Measurements from ENCODE around the gene NIPBL. TPM values are rescaled to one million over a fixed set of nuclear protein-coding genes. Genes with fewer than 3 reads are reported as not detected.
A peak's percentile ranks its signal among the peaks of the same experiment; 100 is the strongest.

The NIPBL gene
- total RNA-seq, 1 experiment from 2014 or later, result 48.3 TPM

- TF ChIP-seq JUN (CRISPR knock-in tag; IDR thresholded peaks at IDR 0.05), result no peak
- TF ChIP-seq TP53 (CRISPR knock-in tag; IDR thresholded peaks at IDR 0.05), result no peak
- no peak for TF ChIP-seq CBFB (CRISPR knock-in tag; IDR thresholded peaks at IDR 0.05; ENCODE audit: low read depth)
Measured at GRCh38 chr5:36936309-36936708, 59.7 kb downstream of the NIPBL start (continued).

GRCh38 chr5:36938129-36938528 is 61.6 kb downstream of the NIPBL start:
- DNase-seq (ENCODE audit: low spot score), result no peak
- no peaks in the 10 kb centered on the region for H3K9me3 Mint-ChIP-seq
- ChIA-PET POLR2A (no interaction called here), CTCF (no interaction called here)
- no peak overlapping the region for H3K4me3 Mint-ChIP-seq
- TF ChIP-seq TEAD4 (CRISPR knock-in tag; IDR thresholded peaks at IDR 0.05) (no peak), PRRX2 (CRISPR knock-in tag; IDR thresholded peaks at IDR 0.05) (no peak), CDX4 (CRISPR knock-in tag; IDR thresholded peaks at IDR 0.05; ENCODE audit: borderline replicate concordance) (no peak), ZNF532 (CRISPR knock-in tag; IDR thresholded peaks at IDR 0.05; ENCODE audit: borderline replicate concordance) (no peak), ATF3 (CRISPR knock-in tag; conservative IDR thresholded peaks at IDR 0.05) (no peak)
- no peak overlapping the region for H3K27ac Mint-ChIP-seq
- no peaks in the 10 kb centered on the region for H3K27me3 Mint-ChIP-seq (ENCODE audit: low read depth)
- no peaks in the 10 kb centered on the region for H3K36me3 Mint-ChIP-seq
- ATAC-seq, result no peak
- peaks cover 25% of the 10 kb centered on the region for H3K4me1 Mint-ChIP-seq

GRCh38 chr5:36939969-36940858 is 63.6 kb downstream of the NIPBL start:
- H3K9me3 Mint-ChIP-seq, result no peaks in the 10 kb centered on the region
- ChIA-PET CTCF (interaction anchor here (1.7 kb wide), 1 partner anchor 195 kb away, joined by 4 read pairs; no protein-coding TSS in a partner anchor), POLR2A (no interaction called here)
- no peak for DNase-seq (ENCODE audit: low spot score)
- ATAC-seq, result no peak
- H3K4me3 Mint-ChIP-seq, result no peak overlapping the region
- no peaks in the 10 kb centered on the region for H3K36me3 Mint-ChIP-seq
- peak overlapping the region; percentile 20; the same call in 1 of the 2 replicates for H3K27ac Mint-ChIP-seq
- no peaks in the 10 kb centered on the region for H3K27me3 Mint-ChIP-seq (ENCODE audit: low read depth)
- peaks cover 31% of the 10 kb centered on the region for H3K4me1 Mint-ChIP-seq
- TF ChIP-seq IRF2 (CRISPR knock-in tag; IDR thresholded peaks at IDR 0.05; ENCODE audit: borderline replicate concordance, low read depth) (no peak), ZBTB43 (CRISPR knock-in tag; IDR thresholded peaks at IDR 0.05) (no peak), E2F1 (CRISPR knock-in tag; IDR thresholded peaks at IDR 0.05) (no peak), SMAD4 (CRISPR knock-in tag; IDR thresholded peaks at IDR 0.05) (no peak), ATF1 (CRISPR knock-in tag; IDR thresholded peaks at IDR 0.05) (no peak), ZNF532 (CRISPR knock-in tag; IDR thresholded peaks at IDR 0.05; ENCODE audit: borderline replicate concordance) (no peak), NR3C1 (CRISPR knock-in tag; conservative IDR thresholded peaks at IDR 0.05; ENCODE audit: low read depth) (no peak), GABPB1 (CRISPR knock-in tag; IDR thresholded peaks at IDR 0.05) (no peak), ZNF396 (CRISPR knock-in tag; IDR thresholded peaks at IDR 0.05; ENCODE audit: borderline replicate concordance) (no peak)

Measured in WTC11 (cell line).